A549 (cell line): ENCODE results near the gene ATP8A1. TPM values are rescaled to one million over a fixed set of nuclear protein-coding genes. Genes with fewer than 3 reads are reported as not detected.
"Not testable (repeated sequence)": the region's sequence is repeated elsewhere in the genome, so short reads cannot be mapped to it uniquely, and the experiment has no call there.

Source experiments
- ATAC-seq, 2 experiments: fragments of 200-7000 bp in 1 of 2; fragments of >200 bp in 1 of 2; cut with Nextera tagmentation in 1 of 2; cut with Tn5 transposase in 1 of 2; 3 replicates each; pipeline versions ENCODE4 v1.8.0 to v1.9.1; 2018 to 2020; ENCODE audit warnings: mild to moderate bottlenecking in 1 of 2, moderate library complexity in 1 of 2
- CTCF ChIA-PET: fragments of 300-600 bp; sonication (Branson Sonifier 250); formaldehyde crosslinking; extraction: SDS; loops from one replicate; lab custom pipeline; 2021; ENCODE audit warnings: antibody characterized with exemption, inconsistent platforms; lab: Yijun Ruan, JAX
- POLR2A ChIA-PET: fragments of 350-600 bp; formaldehyde crosslinking; extraction: SDS; loops from one replicate; lab custom pipeline; 2021; ENCODE audit warnings: antibody characterized with exemption, inconsistent platforms; lab: Yijun Ruan, JAX
- DNase-seq, 2 experiments: peaks; one replicate each; pipeline versions ENCODE4 v3.0.0 to v3.0.0-alpha.2; 2011 to 2016; ENCODE audit warnings: low read depth in 1 of 2, low spot score in 1 of 2
- FAIRE-seq: peaks from 2 replicates; lab custom pipeline; 2011; peaks lifted over from hg19 to GRCh38; lab: Jason Lieb, UNC
- H3K27ac ChIP-seq, 2 experiments: fragments of >200 bp; sonication (Bioruptor Twin); formaldehyde crosslinking; 3 replicates each; pipeline ENCODE4 v1.5.1; 2016 to 2017
- H3K4me1 ChIP-seq: fragments of >200 bp; sonication (Bioruptor Twin); formaldehyde crosslinking; 3 replicates; pipeline ENCODE4 v1.6.1; 2016
- H3K4me2 ChIP-seq: fragments of >200 bp; sonication (Bioruptor Twin); formaldehyde crosslinking; 3 replicates; pipeline ENCODE4 v1.6.1; 2016
- H3K4me3 ChIP-seq: fragments of >200 bp; sonication (Bioruptor Twin); formaldehyde crosslinking; 3 replicates; pipeline ENCODE4 v1.5.1; 2016
- H3K9me3 ChIP-seq: fragments of >200 bp; sonication (Bioruptor Twin); formaldehyde crosslinking; 3 replicates; pipeline ENCODE4 v1.6.1; 2016
- BHLHE40 ChIP-seq: IDR thresholded peaks from 2 replicates; pipeline ENCODE4 v1.6.1; 2012; ENCODE audit warnings: low read depth, low read length, inconsistent platforms
- CBX2 ChIP-seq: fragments of 200-600 bp; sonication (generic); IDR thresholded peaks from 2 replicates; pipeline ENCODE4 v1.6.1; 2016; ENCODE audit warnings: low read depth, mild to moderate bottlenecking, borderline replicate concordance
- CHD2 ChIP-seq: fragments of 150-350 bp; IDR thresholded peaks from 2 replicates; pipeline ENCODE4 v1.6.1; 2014; ENCODE audit warnings: low read length; ENCODE audit not compliant: partially characterized antibody
- CHD4 ChIP-seq: fragments of 200-600 bp; sonication (generic); IDR thresholded peaks from 2 replicates; pipeline ENCODE4 v1.6.1; 2016; ENCODE audit warnings: antibody characterized with exemption, mild to moderate bottlenecking, borderline replicate concordance
- EP300 ChIP-seq, 2 experiments: fragments of >200 bp; sonication (Bioruptor Twin); formaldehyde crosslinking; IDR thresholded peaks; 2 replicates in 1 of 2; 3 replicates in 1 of 2; pipeline ENCODE4 v1.6.1; 2016 to 2017
- FOXS1 ChIP-seq: fragments of 250-450 bp; sonication (Bioruptor Pico); IDR thresholded peaks from 2 replicates; pipeline ENCODE4 v1.5.0; 2020; ENCODE audit warnings: mild to moderate bottlenecking, moderate library complexity
- GATA3 ChIP-seq: IDR thresholded peaks from 2 replicates; pipeline ENCODE4 v1.6.1; 2012; ENCODE audit warnings: borderline replicate concordance
- HEYL ChIP-seq: fragments of 250-450 bp; sonication (Bioruptor Pico); IDR thresholded peaks from 2 replicates; pipeline ENCODE4 v1.8.0; 2021; ENCODE audit warnings: mild to moderate bottlenecking, moderate library complexity
- HOXB5 ChIP-seq: fragments of 250-450 bp; sonication (Bioruptor Pico); IDR thresholded peaks from 2 replicates; pipeline ENCODE4 v1.5.0; 2020; ENCODE audit warnings: mild to moderate bottlenecking, moderate library complexity
- JUN ChIP-seq, 2 experiments: fragments of >200 bp; sonication (Bioruptor Twin); formaldehyde crosslinking; IDR thresholded peaks; 2 replicates in 1 of 2; 3 replicates in 1 of 2; pipeline ENCODE4 v1.6.1; 2016 to 2017
- MYC ChIP-seq: IDR thresholded peaks from 2 replicates; pipeline ENCODE4 v1.6.1; 2012; ENCODE audit warnings: mild to moderate bottlenecking, inconsistent platforms, low read length, improper control_type of control experiment, borderline replicate concordance
- NFE2L2 ChIP-seq: fragments of 150-350 bp; conservative IDR thresholded peaks from 2 replicates; pipeline ENCODE4 v1.6.1; 2014; ENCODE audit warnings: low read length
- NR3C1 ChIP-seq: fragments of >200 bp; sonication (Bioruptor Twin); formaldehyde crosslinking; IDR thresholded peaks from 3 replicates; pipeline ENCODE4 v1.6.1; 2017
- POLR2AphosphoS2 ChIP-seq: conservative IDR thresholded peaks from 2 replicates; pipeline ENCODE4 v1.6.1; 2012; ENCODE audit warnings: low read length, improper control_type of control experiment, inconsistent platforms
- RAD21 ChIP-seq, 2 experiments: fragments of >200 bp in 1 of 2; sonication (Bioruptor Twin) in 1 of 2; formaldehyde crosslinking in 1 of 2; IDR thresholded peaks in 1 of 2; conservative IDR thresholded peaks in 1 of 2; 2 replicates in 1 of 2; 3 replicates in 1 of 2; pipeline ENCODE4 v1.6.1; 2012 to 2018; ENCODE audit warnings: inconsistent platforms in 1 of 2
- ZC3H11A ChIP-seq: fragments of 450-650 bp; IDR thresholded peaks from 2 replicates; pipeline ENCODE4 v1.6.1; 2014; ENCODE audit warnings: antibody characterized with exemption, mild to moderate bottlenecking
- ZNF302 ChIP-seq: fragments of 250-450 bp; sonication (Bioruptor Pico); IDR thresholded peaks from 2 replicates; pipeline ENCODE4 v1.9.0; 2021; ENCODE audit warnings: inconsistent platforms, mild to moderate bottlenecking, moderate library complexity
- ZSCAN20 ChIP-seq: fragments of 250-450 bp; sonication (Bioruptor Pico); IDR thresholded peaks from 2 replicates; pipeline ENCODE4 v1.8.0; 2022; ENCODE audit warnings: mild to moderate bottlenecking, moderate library complexity
- WGBS: methylation state at CpG from one replicate; pipeline ENCODE4 v1.1.6; 2017; ENCODE audit errors: missing lambda C conversion rate; 5-methylcytosine and 5-hydroxymethylcytosine counted together
- polyA plus RNA-seq, 4 experiments: library from polyadenylated mRNA; depleted of rRNA in 3 of 4; stranded (reverse); fragments of >200 nt; fragmentation: RNase III in 1 of 4; extraction: RNeasy Plus Mini Kit Qiagen cat#74134 plus additional on column Dnase treatment in 1 of 4; gene quantifications; 2 replicates in 3 of 4; 3 replicates in 1 of 4; pipeline ENCODE4 v1.2.3, GENCODE V29; 2011 to 2017
- TF ChIP-seq, protein P1 (sequence below): fragments of 250-450 bp; sonication (Bioruptor Pico); IDR thresholded peaks from 2 replicates; pipeline ENCODE4 v1.5.0; 2021; ENCODE audit warnings: mild to moderate bottlenecking, moderate library complexity, borderline replicate concordance

ATP8A1 gene
- polyA plus RNA-seq, 2 of the 4 experiments (the other 2 are of a cell fraction): 0.06 to 0.25 TPM

DNA sequence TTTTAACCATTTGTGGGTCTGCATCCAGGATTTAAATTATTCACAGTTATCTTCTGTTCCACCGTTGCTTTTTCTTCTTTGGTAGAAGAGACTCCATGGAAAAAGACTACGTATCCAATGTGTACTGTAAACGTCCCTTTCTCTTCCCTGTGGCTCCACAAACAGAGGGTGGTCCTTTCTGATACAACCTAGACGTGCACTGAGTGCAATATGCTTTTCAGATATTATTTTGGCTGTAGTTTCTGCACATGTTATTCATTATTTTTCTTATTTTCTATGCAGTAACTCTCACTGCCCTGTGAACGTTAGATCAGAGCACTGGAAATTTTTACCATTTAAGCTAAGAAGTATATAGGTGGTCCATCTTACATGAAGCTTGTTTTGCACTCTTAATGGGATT lies 186.9 kb downstream of the ATP8A1 start:
- no peaks in the 10 kb centered on the region for H3K4me1 ChIP-seq
- H3K4me3 ChIP-seq: no peak overlapping the region
- 2% methylated on average over 5 of the region's 5 CpGs for WGBS
- H3K27ac ChIP-seq: no peak overlapping the region
- no peak for FAIRE-seq
- no peak for TF ChIP-seq JUN (IDR thresholded peaks at IDR 0.05)
- TF ChIP-seq CHD2: no peak
- TF ChIP-seq ZSCAN20 (CRISPR knock-in tag): no peak
- TF ChIP-seq ZC3H11A: no peak
- TF ChIP-seq MYC: no peak
- TF ChIP-seq RAD21 (conservative IDR thresholded peaks at IDR 0.05 in 1 of 2, IDR thresholded peaks at IDR 0.05 in 1 of 2): no peak
- no peak for TF ChIP-seq ZNF302 (CRISPR knock-in tag)
- no peaks in the 10 kb centered on the region for H3K9me3 ChIP-seq
- no peak for ATAC-seq
- no peak for DNase-seq
- no peak overlapping the region for H3K4me2 ChIP-seq
- POLR2A ChIA-PET: no interaction called here
- CTCF ChIA-PET: no interaction called here

DNA sequence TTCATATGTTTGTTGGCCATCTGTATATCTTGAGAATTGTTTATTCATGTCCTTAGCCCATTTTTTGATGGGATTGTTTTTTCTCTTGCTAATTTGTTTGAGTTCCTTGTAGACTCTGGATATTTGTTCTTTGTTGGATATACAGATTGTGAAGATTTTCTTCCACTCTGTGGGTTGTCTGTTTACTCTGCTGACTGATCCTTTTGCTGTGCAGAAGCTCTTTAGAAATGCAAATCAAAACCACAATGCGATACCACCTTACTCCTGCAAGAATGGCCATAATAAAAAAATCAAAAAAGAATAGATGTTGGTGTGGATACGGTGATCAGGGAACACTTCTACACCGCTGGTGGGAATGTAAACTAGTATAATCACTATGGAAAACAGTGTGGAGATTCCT lies 189.1 kb downstream of the ATP8A1 start:
- FAIRE-seq, H3K27ac ChIP-seq, CTCF ChIA-PET, POLR2A ChIA-PET, H3K4me2 ChIP-seq, ATAC-seq, DNase-seq, H3K4me1 ChIP-seq, H3K4me3 ChIP-seq, H3K9me3 ChIP-seq: not testable (repeated sequence)
- 37% methylated on average over 3 of the region's 3 CpGs for WGBS

DNA sequence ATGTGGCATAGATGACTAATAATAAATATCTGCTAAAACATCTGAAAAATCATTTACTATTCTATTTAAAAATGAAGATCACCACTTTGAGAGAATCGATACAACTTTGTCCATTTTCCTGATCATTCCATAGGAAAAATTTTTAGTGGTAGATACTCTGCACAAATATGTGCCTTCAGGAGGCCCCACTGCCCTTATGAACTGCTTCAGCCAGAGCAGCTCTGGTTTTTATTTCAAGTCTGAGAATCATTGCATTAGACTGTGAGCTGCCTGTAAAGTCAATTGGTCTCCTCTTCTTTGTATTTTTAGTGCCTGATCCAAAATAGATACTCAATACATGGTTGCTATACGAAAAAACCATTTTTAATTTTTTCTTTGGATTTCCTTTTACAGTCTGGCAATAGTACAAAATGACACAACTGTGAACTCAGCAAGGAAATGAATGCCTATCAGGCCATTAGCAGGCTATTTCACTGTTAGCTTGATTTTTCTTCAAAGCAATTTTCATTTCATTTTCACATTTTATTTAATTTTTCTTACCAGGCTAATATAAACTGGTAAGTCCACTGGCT lies 190.5 kb downstream of the ATP8A1 start:
- ATAC-seq (no peak), FAIRE-seq (no peak)
- ChIA-PET POLR2A (no interaction called here), CTCF (no interaction called here)
- no peak overlapping the region for H3K4me2 ChIP-seq
- no peaks in the 10 kb centered on the region for H3K9me3 ChIP-seq
- H3K27ac ChIP-seq: no peak overlapping the region
- H3K4me1 ChIP-seq: no peaks in the 10 kb centered on the region
- WGBS: 6% methylated on average over 2 of the region's 2 CpGs
- TF ChIP-seq MYC (no peak), POLR2AphosphoS2 (no peak), CBX2 (no peak), HOXB5 (CRISPR knock-in tag) (no peak), NFE2L2 (no peak), BHLHE40 (no peak), FOXS1 (CRISPR knock-in tag) (no peak), HEYL (CRISPR knock-in tag) (no peak), NR3C1 (no peak), CHD4 (no peak), GATA3 (no peak)
- TF ChIP-seq, protein P1, sequence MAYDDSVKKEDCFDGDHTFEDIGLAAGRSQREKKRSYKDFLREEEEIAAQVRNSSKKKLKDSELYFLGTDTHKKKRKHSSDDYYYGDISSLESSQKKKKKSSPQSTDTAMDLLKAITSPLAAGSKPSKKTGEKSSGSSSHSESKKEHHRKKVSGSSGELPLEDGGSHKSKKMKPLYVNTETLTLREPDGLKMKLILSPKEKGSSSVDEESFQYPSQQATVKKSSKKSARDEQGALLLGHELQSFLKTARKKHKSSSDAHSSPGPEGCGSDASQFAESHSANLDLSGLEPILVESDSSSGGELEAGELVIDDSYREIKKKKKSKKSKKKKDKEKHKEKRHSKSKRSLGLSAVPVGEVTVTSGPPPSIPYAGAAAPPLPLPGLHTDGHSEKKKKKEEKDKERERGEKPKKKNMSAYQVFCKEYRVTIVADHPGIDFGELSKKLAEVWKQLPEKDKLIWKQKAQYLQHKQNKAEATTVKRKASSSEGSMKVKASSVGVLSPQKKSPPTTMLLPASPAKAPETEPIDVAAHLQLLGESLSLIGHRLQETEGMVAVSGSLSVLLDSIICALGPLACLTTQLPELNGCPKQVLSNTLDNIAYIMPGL (CRISPR knock-in tag): no peak
- TF ChIP-seq, all 56 proteins: peak for 0
- H3K4me3 ChIP-seq: no peak overlapping the region
- DNase-seq: no peak

DNA sequence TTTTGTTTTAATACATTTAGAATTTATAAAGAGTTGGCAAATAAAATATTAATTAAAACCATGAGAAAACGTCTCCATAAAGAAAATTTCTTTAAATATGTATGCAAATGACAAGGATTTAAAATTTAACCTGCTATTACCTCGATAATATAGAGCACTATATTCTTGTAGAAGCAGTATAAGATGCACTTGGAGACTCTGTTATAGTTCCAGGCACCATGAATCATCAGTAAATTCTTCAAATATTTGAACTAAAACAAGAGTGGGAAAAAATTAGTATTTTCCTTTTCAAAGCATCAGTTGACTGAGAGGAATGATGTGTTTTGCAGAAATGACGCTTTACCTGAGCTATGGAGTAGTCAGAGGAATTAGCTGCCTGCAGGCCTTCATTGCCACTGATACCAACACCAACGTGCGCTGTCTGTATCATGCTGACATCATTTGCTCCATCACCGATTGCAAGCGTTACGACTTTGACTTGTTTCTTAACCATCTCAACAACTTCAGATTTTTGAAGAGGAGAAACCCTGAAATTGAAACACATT lies 192.3 kb downstream of the ATP8A1 start:
- no peak for FAIRE-seq
- DNase-seq: no peak
- ChIA-PET CTCF (no interaction called here), POLR2A (no interaction called here)
- Histone ChIP-seq H3K4me2 (no peak overlapping the region), H3K4me1 (no peaks in the 10 kb centered on the region), H3K9me3 (no peaks in the 10 kb centered on the region), H3K4me3 (no peak overlapping the region), H3K27ac (no peak overlapping the region)
- ATAC-seq: no peak
- WGBS: 46% methylated on average over 8 of the region's 8 CpGs
- TF ChIP-seq EP300 (IDR thresholded peaks at IDR 0.05): no peak
- TF ChIP-seq, protein P1 (CRISPR knock-in tag): no peak
- no peak for TF ChIP-seq MYC
- no peak for TF ChIP-seq HEYL (CRISPR knock-in tag)

DNA sequence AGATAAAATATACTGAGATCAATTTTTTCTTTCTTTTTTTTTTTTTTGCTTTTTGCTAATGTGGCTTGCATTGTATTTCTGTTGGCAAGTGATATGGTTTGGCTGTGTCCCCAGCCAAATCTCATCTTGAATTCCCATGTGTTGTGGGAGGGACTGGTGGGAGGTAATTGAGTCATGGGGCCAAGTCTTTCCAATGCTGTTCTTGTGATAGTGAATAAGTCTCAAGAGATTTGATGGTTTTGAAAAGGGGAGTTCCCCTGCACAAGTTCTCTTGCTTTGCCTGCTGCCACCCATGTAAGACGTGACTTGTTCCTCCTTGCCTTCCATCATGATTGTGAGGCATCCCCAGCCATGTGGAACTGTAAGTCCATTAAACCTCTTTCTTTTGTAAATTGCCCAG lies 195.7 kb downstream of the ATP8A1 start:
- H3K4me3 ChIP-seq, DNase-seq, H3K4me1 ChIP-seq, CTCF ChIA-PET, POLR2A ChIA-PET, FAIRE-seq, H3K27ac ChIP-seq, H3K9me3 ChIP-seq, ATAC-seq, H3K4me2 ChIP-seq: not testable (repeated sequence)
- 42% methylated on average over 1 of the region's 1 CpG for WGBS
